Smooth muscle cell (in vitro differentiated cells): Measurements from ENCODE around the gene OR1F1. TPM values are rescaled to one million over a fixed set of nuclear protein-coding genes. Genes with fewer than 3 reads are reported as not detected.
A peak's percentile ranks its signal among the peaks of the same experiment; 100 is the strongest.

ENCODE experiments used
- DNase-seq: peaks from one replicate; lab custom pipeline; 2025; ENCODE audit not compliant: unreplicated experiment; lab: John Stamatoyannopoulos, UW
- H2AFZ ChIP-seq: fragments of 200-600 bp; sonication (generic); 2 replicates; pipeline ENCODE4 v1.6.0; 2016; ENCODE audit warnings: antibody characterized with exemption, low read depth, mild to moderate bottlenecking
- H3F3A ChIP-seq: fragments of 200-600 bp; sonication (generic); 2 replicates; pipeline ENCODE4 v1.6.0; 2017; ENCODE audit warnings: antibody characterized with exemption, low read depth
- H3K27ac ChIP-seq: fragments of 200-600 bp; sonication (generic); 2 replicates; pipeline ENCODE4 v1.5.1; 2016; ENCODE audit warnings: low read depth, mild to moderate bottlenecking
- H3K27me3 ChIP-seq: fragments of 200-600 bp; sonication (generic); 2 replicates; pipeline ENCODE4 v1.6.1; 2016; ENCODE audit warnings: low read depth, mild to moderate bottlenecking
- H3K36me3 ChIP-seq: fragments of 200-600 bp; sonication (generic); 2 replicates; pipeline ENCODE4 v1.5.1; 2016; ENCODE audit warnings: low read depth
- H3K4me1 ChIP-seq: fragments of 200-600 bp; sonication (generic); 2 replicates; pipeline ENCODE4 v1.5.1; 2016; ENCODE audit warnings: low read depth
- H3K4me2 ChIP-seq: fragments of 200-600 bp; sonication (generic); 2 replicates; pipeline ENCODE4 v1.6.0; 2016; ENCODE audit warnings: mild to moderate bottlenecking
- H3K4me3 ChIP-seq: fragments of 200-600 bp; sonication (generic); 2 replicates; pipeline ENCODE4 v1.5.1; 2016; ENCODE audit warnings: mild to moderate bottlenecking
- H3K79me2 ChIP-seq: fragments of 200-600 bp; sonication (generic); 2 replicates; pipeline ENCODE4 v1.6.0; 2016; ENCODE audit warnings: low read depth, mild to moderate bottlenecking
- H3K9ac ChIP-seq: fragments of 200-600 bp; sonication (generic); 2 replicates; pipeline ENCODE4 v1.6.0; 2016; ENCODE audit warnings: low read depth
- H3K9me3 ChIP-seq: fragments of 200-600 bp; sonication (generic); replicated peaks from 2 replicates; pipeline ENCODE4 v1.5.1; 2016; ENCODE audit warnings: low read depth
- H4K20me1 ChIP-seq: fragments of 200-600 bp; sonication (generic); 2 replicates; pipeline ENCODE4 v1.6.0; 2016; ENCODE audit warnings: low read depth
- WGBS: methylation state at CpG from one replicate; pipeline ENCODE4 v1.1.7; 2016; ENCODE audit warnings: low lambda C conversion rate; 5-methylcytosine and 5-hydroxymethylcytosine counted together
- polyA plus RNA-seq: library from polyadenylated mRNA; unstranded; fragments of >200 nt; fragmentation: Nextera tagmentation; extraction: Ambion mirVana; gene quantifications from 2 replicates; pipeline ENCODE4 v1.2.1, GENCODE V29; 2016
- total RNA-seq: library from RNA; depleted of rRNA; stranded (reverse); fragments of >200 nt; gene quantifications from 2 replicates; pipeline ENCODE4 v1.2.3, GENCODE V29; 2014
- TF ChIP-seq, protein P1 (sequence below): fragments of 200-600 bp; sonication (generic); IDR thresholded peaks from 2 replicates; pipeline ENCODE4 v1.5.1; 2017; ENCODE audit warnings: borderline replicate concordance, mild to moderate bottlenecking, antibody characterized with exemption; ENCODE audit not compliant: insufficient read depth, poor library complexity, severe bottlenecking

The OR1F1 gene
- total and polyA plus RNA-seq, 2 experiments from 2014 or later = not detected

DNA sequence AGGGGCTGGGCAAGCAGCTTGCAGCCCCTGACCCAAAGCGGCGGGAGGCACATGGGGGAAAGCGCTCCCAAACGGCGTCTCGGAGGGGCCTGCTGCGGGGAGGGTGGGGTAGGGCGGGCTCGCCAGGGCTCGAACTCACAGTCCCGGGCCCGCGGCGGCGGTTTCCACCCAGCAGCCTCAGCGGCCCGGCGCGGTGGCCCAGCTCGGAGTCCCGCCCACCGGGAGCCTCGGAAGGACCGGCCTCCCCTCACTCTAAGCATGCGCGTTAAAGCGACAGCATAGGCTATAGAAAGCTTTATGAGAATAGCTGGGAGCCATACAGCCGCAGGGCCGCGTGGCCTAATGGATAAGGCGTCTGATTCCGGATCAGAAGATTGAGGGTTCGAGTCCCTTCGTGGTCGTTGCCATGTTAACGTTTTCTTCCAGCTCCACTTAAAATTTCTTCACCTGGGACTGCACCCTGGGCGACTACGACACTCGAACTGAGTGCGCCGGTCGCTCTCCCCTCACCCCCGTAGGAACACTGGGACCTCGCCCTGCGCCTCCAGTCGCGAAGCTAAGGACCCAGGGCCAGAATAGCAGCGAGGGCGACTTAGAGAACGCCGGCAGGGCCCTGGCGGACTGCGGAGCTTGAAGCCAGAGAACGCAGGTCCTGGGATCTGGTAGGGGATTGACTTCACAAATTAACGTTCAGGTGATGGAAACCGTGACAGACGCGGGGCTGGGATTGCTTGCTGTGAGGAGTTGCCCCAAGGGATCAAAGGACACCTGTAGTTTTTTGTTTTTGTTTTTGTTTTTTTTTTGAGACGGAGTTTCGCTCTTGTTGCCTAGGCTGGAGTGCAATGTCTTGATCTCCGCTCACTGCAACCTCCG lies 37.4 kb upstream of the OR1F1 start:
- Histone ChIP-seq H3F3A (peaks cover 22% of the 10 kb centered on the region), H3K36me3 (no peaks in the 10 kb centered on the region), H3K27ac (peak overlapping the region; percentile 47), H3K27me3 (no peaks in the 10 kb centered on the region), H3K79me2 (no peaks in the 10 kb centered on the region), H3K4me3 (peak overlapping the region; percentile 63), H3K4me1 (no peaks in the 10 kb centered on the region), H2AFZ (peak overlapping the region; percentile 78), H3K4me2 (peak overlapping the region; percentile 89), H3K9ac (no peak overlapping the region), H3K9me3 (no peaks in the 10 kb centered on the region), H4K20me1 (no peaks in the 10 kb centered on the region)
- WGBS = under 1% methylated on average over 59 of the region's 62 CpGs
- peak; percentile 98 for DNase-seq
- TF ChIP-seq, protein P1, sequence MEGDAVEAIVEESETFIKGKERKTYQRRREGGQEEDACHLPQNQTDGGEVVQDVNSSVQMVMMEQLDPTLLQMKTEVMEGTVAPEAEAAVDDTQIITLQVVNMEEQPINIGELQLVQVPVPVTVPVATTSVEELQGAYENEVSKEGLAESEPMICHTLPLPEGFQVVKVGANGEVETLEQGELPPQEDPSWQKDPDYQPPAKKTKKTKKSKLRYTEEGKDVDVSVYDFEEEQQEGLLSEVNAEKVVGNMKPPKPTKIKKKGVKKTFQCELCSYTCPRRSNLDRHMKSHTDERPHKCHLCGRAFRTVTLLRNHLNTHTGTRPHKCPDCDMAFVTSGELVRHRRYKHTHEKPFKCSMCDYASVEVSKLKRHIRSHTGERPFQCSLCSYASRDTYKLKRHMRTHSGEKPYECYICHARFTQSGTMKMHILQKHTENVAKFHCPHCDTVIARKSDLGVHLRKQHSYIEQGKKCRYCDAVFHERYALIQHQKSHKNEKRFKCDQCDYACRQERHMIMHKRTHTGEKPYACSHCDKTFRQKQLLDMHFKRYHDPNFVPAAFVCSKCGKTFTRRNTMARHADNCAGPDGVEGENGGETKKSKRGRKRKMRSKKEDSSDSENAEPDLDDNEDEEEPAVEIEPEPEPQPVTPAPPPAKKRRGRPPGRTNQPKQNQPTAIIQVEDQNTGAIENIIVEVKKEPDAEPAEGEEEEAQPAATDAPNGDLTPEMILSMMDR = no peak

DNA sequence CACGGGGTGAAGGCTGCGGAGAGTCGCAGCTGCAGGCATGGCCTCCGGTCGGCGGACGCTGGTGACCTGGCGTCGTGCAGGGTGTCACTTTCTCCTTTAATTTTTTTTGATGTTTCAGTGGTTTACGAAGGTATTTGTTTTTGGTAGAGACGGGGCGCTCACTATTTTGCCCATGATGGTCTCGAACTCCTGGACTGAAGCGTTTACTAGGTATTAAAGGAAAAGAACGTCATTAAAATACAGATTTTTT lies 36.1 kb upstream of the OR1F1 start:
- TF ChIP-seq, protein P1 = no peak
- Histone ChIP-seq H2AFZ (no peak overlapping the region), H3K9ac (no peak overlapping the region)

DNA sequence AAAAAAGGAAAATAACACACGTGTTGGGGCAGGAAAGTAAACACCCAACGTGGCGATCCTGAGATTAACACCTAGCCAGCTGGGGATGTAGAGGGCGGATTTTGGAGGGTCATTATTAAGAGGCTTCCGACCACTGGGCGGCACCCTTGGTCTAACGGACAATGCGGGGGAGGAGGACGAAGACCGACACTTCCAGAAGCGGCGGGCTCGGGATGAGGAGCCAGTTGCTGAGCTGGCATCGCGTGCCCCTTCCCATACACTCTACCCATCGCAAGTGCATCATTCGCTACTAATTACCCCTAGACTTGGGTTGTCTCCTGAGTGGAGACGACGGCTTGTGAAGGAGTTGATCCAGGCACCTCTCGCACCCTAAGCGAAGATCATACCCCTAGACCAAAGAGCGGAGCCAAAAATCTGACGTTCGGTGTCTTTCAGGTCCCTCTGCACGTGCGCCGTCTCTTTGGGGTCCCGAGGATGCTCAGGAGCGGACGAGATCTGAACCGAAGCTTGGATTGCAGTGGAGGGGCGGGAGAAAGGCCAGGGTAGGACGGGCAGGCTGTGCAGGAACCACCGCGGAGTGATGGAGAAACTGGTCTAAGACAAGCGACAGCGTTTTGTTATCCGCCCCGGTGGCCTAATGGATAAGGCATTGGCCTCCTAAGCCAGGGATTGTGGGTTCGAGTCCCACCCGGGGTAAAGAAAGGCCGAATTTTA lies 35.6 kb upstream of the OR1F1 start:
- Histone ChIP-seq H3K27me3 (no peaks in the 10 kb centered on the region), H3K9me3 (no peaks in the 10 kb centered on the region), H3K79me2 (no peaks in the 10 kb centered on the region), H3K4me2 (peak overlapping the region; percentile 72), H3K9ac (no peak overlapping the region), H4K20me1 (no peaks in the 10 kb centered on the region), H2AFZ (peak overlapping the region; percentile 61), H3K4me1 (no peaks in the 10 kb centered on the region), H3F3A (peaks cover 36% of the 10 kb centered on the region), H3K27ac (peak overlapping the region; percentile 8), H3K4me3 (peak overlapping the region; percentile 49), H3K36me3 (no peaks in the 10 kb centered on the region)
- TF ChIP-seq, protein P1 = peak; percentile 5
- WGBS = 2% methylated on average over 42 of the region's 42 CpGs
- DNase-seq = peak; percentile 76

More for the DNA sequence above, 36.1 kb upstream of the OR1F1 start:
- DNase-seq = no peak
- Histone ChIP-seq H4K20me1 (no peaks in the 10 kb centered on the region), H3K79me2 (no peaks in the 10 kb centered on the region), H3K4me1 (no peaks in the 10 kb centered on the region), H3K9me3 (no peaks in the 10 kb centered on the region), H3K4me2 (peak overlapping the region; percentile 72), H3F3A (peaks cover 35% of the 10 kb centered on the region), H3K4me3 (peak overlapping the region; percentile 49), H3K36me3 (no peaks in the 10 kb centered on the region), H3K27me3 (no peaks in the 10 kb centered on the region), H3K27ac (no peak overlapping the region)
- 10% methylated on average over 15 of the region's 15 CpGs for WGBS
